WTC11 (cell line): ENCODE measurements around the gene TNFSF11. TPM values are rescaled to one million over a fixed set of nuclear protein-coding genes. Genes with fewer than 3 reads are reported as not detected.

Source experiments
- ATAC-seq: fragments of 200-7000 bp; cut with Tn5 transposase; 2 replicates; pipeline ENCODE4 v1.10.0; 2021; ENCODE audit warnings: mild to moderate bottlenecking, moderate library complexity
- CTCF ChIA-PET: fragments of 300-600 bp; sonication (Branson Sonifier 250); formaldehyde crosslinking; loops from one replicate; lab custom pipeline; 2021; ENCODE audit warnings: antibody characterized with exemption; lab: Charles Lee
- POLR2A ChIA-PET: fragments of 350-600 bp; sonication (Branson Sonifier 250); formaldehyde crosslinking; loops from one replicate; lab custom pipeline; 2021; ENCODE audit warnings: antibody characterized with exemption; lab: Charles Lee
- DNase-seq: peaks from one replicate; pipeline ENCODE4 v3.0.0; 2021; ENCODE audit warnings: low spot score
- H3K27ac Mint-ChIP-seq: 2 replicates; pipeline ENCODE4 v1.8.0; 2021; ENCODE audit warnings: mixed read lengths
- H3K27me3 Mint-ChIP-seq: 2 replicates; pipeline ENCODE4 v1.8.0; 2021; ENCODE audit warnings: low read depth, mild to moderate bottlenecking, moderate library complexity, mixed read lengths
- H3K36me3 Mint-ChIP-seq: 2 replicates; pipeline ENCODE4 v1.8.0; 2021; ENCODE audit warnings: mixed read lengths
- H3K4me1 Mint-ChIP-seq: 2 replicates; pipeline ENCODE4 v1.8.0; 2022; ENCODE audit warnings: mixed read lengths
- H3K4me3 Mint-ChIP-seq: 2 replicates; pipeline ENCODE4 v1.8.0; 2021; ENCODE audit warnings: mild to moderate bottlenecking, moderate library complexity, mixed read lengths
- H3K9me3 Mint-ChIP-seq: 2 replicates; pipeline ENCODE4 v1.8.0; 2021; ENCODE audit warnings: mixed read lengths
- AR ChIP-seq: fragments of 250-450 bp; sonication (Bioruptor Pico); IDR thresholded peaks from 2 replicates; pipeline ENCODE4 v1.9.0; 2021; ENCODE audit warnings: mild to moderate bottlenecking
- ATF1 ChIP-seq: sonication (generic); formaldehyde crosslinking; IDR thresholded peaks from 2 replicates; pipeline ENCODE4 v1.8.1; 2023; ENCODE audit warnings: mild to moderate bottlenecking, moderate library complexity, missing genetic modification reagents
- CBFB ChIP-seq: sonication (generic); formaldehyde crosslinking; IDR thresholded peaks from 2 replicates; pipeline ENCODE4 v1.8.1; 2022; ENCODE audit warnings: mild to moderate bottlenecking, low read depth, missing genetic modification reagents
- CREM ChIP-seq: sonication (generic); formaldehyde crosslinking; IDR thresholded peaks from 2 replicates; pipeline ENCODE4 v1.8.1; 2022; ENCODE audit warnings: mild to moderate bottlenecking, missing genetic modification reagents, moderate library complexity
- HMGXB4 ChIP-seq: sonication (generic); formaldehyde crosslinking; IDR thresholded peaks from 2 replicates; pipeline ENCODE4 v1.8.1; 2023; ENCODE audit warnings: mild to moderate bottlenecking, moderate library complexity, missing genetic modification reagents
- MAX ChIP-seq: sonication (generic); formaldehyde crosslinking; IDR thresholded peaks from 2 replicates; pipeline ENCODE4 v1.8.0; 2022; ENCODE audit warnings: mild to moderate bottlenecking, missing genetic modification reagents
- NR1H2 ChIP-seq: sonication (generic); formaldehyde crosslinking; IDR thresholded peaks from 2 replicates; pipeline ENCODE4 v1.9.0; 2021; ENCODE audit warnings: mild to moderate bottlenecking, moderate library complexity, missing genetic modification reagents
- SMAD3 ChIP-seq: sonication (generic); formaldehyde crosslinking; IDR thresholded peaks from 2 replicates; pipeline ENCODE4 v1.8.0; 2022; ENCODE audit warnings: missing genetic modification reagents, mild to moderate bottlenecking, borderline replicate concordance
- SP1 ChIP-seq: sonication (generic); formaldehyde crosslinking; conservative IDR thresholded peaks from 2 replicates; pipeline ENCODE4 v1.8.1; 2022; ENCODE audit warnings: missing genetic modification reagents
- TP53 ChIP-seq: sonication (generic); formaldehyde crosslinking; IDR thresholded peaks from 2 replicates; pipeline ENCODE4 v1.8.1; 2023; ENCODE audit warnings: mild to moderate bottlenecking, missing genetic modification reagents
- ZBTB21 ChIP-seq: sonication (generic); formaldehyde crosslinking; IDR thresholded peaks from 2 replicates; pipeline ENCODE4 v1.8.1; 2023; ENCODE audit warnings: mild to moderate bottlenecking, missing genetic modification reagents, borderline replicate concordance
- ZNF121 ChIP-seq: sonication (generic); formaldehyde crosslinking; IDR thresholded peaks from 2 replicates; pipeline ENCODE4 v1.8.0; 2023; ENCODE audit warnings: missing genetic modification reagents
- ZNF232 ChIP-seq: sonication (generic); formaldehyde crosslinking; IDR thresholded peaks from 2 replicates; pipeline ENCODE4 v1.8.0; 2022; ENCODE audit warnings: mild to moderate bottlenecking, missing genetic modification reagents
- ZNF263 ChIP-seq: sonication (generic); formaldehyde crosslinking; IDR thresholded peaks from 2 replicates; pipeline ENCODE4 v1.8.1; 2022; ENCODE audit warnings: low read depth, mild to moderate bottlenecking, moderate library complexity, missing genetic modification reagents
- ZNF317 ChIP-seq: sonication (generic); formaldehyde crosslinking; IDR thresholded peaks from 2 replicates; pipeline ENCODE4 v1.8.1; 2023; ENCODE audit warnings: low read depth, mild to moderate bottlenecking, moderate library complexity, missing genetic modification reagents, borderline replicate concordance
- ZNF396 ChIP-seq: fragments of 250-450 bp; sonication (Bioruptor Pico); IDR thresholded peaks from 2 replicates; pipeline ENCODE4 v1.8.0; 2021; ENCODE audit warnings: mild to moderate bottlenecking, moderate library complexity, borderline replicate concordance
- ZNF416 ChIP-seq: fragments of 250-450 bp; sonication (Bioruptor Pico); IDR thresholded peaks from 2 replicates; pipeline ENCODE4 v1.9.0; 2021; ENCODE audit warnings: mild to moderate bottlenecking, inconsistent platforms
- ZNF423 ChIP-seq: fragments of 250-450 bp; sonication (Bioruptor Pico); IDR thresholded peaks from 2 replicates; pipeline ENCODE4 v2.1.2; 2022; ENCODE audit warnings: mild to moderate bottlenecking, moderate library complexity
- total RNA-seq: library from RNA; stranded (reverse); gene quantifications from 3 replicates; pipeline ENCODE4 v1.2.3, GENCODE V29; 2021
- TF ChIP-seq, protein P1 (sequence below): sonication (generic); formaldehyde crosslinking; conservative IDR thresholded peaks from 2 replicates; pipeline ENCODE4 v1.8.1; 2022; ENCODE audit warnings: mild to moderate bottlenecking, missing genetic modification reagents
- TF ChIP-seq, protein P2 (sequence below): sonication (generic); formaldehyde crosslinking; conservative IDR thresholded peaks from 2 replicates; pipeline ENCODE4 v1.8.1; 2023; ENCODE audit warnings: mild to moderate bottlenecking, low read depth, missing genetic modification reagents, moderate library complexity
- TF ChIP-seq, protein P3 (sequence below): fragments of 250-450 bp; sonication (Bioruptor Pico); IDR thresholded peaks from 2 replicates; pipeline ENCODE4 v2.1.2; 2022; ENCODE audit warnings: mild to moderate bottlenecking, moderate library complexity
- TF ChIP-seq, protein P4 (sequence below): sonication (generic); formaldehyde crosslinking; IDR thresholded peaks from 2 replicates; pipeline ENCODE4 v1.8.1; 2023; ENCODE audit warnings: mild to moderate bottlenecking, missing genetic modification reagents

TNFSF11 gene
- total RNA-seq, 1 experiment from 2014 or later: 6.1 TPM

GRCh38 chr13:42623916-42624315 is 50.0 kb downstream of the TNFSF11 start (continued):
- TF ChIP-seq, protein P1, sequence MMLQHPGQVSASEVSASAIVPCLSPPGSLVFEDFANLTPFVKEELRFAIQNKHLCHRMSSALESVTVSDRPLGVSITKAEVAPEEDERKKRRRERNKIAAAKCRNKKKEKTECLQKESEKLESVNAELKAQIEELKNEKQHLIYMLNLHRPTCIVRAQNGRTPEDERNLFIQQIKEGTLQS (CRISPR knock-in tag): no peak
- TF ChIP-seq ZNF121 (CRISPR knock-in tag): no peak
- TF ChIP-seq ZNF416 (CRISPR knock-in tag): no peak
- TF ChIP-seq CREM: no peak

DNA sequence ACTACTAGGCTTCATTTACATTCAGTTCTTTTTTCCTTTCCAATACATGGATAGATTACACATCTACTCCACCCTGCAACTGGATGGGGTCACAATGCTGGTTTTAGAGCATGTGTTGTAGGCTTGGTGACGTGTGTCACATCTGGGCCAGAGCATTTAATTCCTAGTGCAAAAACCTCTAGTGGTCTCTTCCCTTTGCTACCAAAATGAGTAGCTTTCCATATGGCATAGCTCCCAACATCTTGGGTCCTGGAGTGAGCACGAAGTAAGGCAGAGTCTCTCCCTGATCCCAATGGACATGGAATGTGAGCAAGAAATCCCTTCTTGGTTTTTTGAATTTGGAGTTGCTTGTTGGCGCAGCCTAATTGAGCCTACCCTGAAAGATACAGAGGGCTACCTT is 51.7 kb downstream of the TNFSF11 start:
- Mint-ChIP-seq H3K27ac (no peak overlapping the region), H3K4me1 (no peaks in the 10 kb centered on the region), H3K36me3 (no peaks in the 10 kb centered on the region), H3K4me3 (no peak overlapping the region), H3K27me3 (no peaks in the 10 kb centered on the region), H3K9me3 (no peaks in the 10 kb centered on the region)
- ChIA-PET POLR2A (no interaction called here), CTCF (no interaction called here)
- TF ChIP-seq ZNF423 (no peak), ATF1 (CRISPR knock-in tag) (no peak), SP1 (CRISPR knock-in tag) (no peak), SMAD3 (CRISPR knock-in tag) (no peak), HMGXB4 (CRISPR knock-in tag) (no peak), AR (CRISPR knock-in tag) (no peak), ZNF416 (CRISPR knock-in tag) (no peak), NR1H2 (no peak), ZNF121 (CRISPR knock-in tag) (no peak), TP53 (no peak), CBFB (CRISPR knock-in tag) (no peak), ZNF396 (CRISPR knock-in tag) (no peak), ZNF317 (no peak), ZNF263 (CRISPR knock-in tag) (no peak), MAX (CRISPR knock-in tag) (no peak), ZBTB21 (no peak), ZNF232 (CRISPR knock-in tag) (no peak)
- TF ChIP-seq, protein P2, sequence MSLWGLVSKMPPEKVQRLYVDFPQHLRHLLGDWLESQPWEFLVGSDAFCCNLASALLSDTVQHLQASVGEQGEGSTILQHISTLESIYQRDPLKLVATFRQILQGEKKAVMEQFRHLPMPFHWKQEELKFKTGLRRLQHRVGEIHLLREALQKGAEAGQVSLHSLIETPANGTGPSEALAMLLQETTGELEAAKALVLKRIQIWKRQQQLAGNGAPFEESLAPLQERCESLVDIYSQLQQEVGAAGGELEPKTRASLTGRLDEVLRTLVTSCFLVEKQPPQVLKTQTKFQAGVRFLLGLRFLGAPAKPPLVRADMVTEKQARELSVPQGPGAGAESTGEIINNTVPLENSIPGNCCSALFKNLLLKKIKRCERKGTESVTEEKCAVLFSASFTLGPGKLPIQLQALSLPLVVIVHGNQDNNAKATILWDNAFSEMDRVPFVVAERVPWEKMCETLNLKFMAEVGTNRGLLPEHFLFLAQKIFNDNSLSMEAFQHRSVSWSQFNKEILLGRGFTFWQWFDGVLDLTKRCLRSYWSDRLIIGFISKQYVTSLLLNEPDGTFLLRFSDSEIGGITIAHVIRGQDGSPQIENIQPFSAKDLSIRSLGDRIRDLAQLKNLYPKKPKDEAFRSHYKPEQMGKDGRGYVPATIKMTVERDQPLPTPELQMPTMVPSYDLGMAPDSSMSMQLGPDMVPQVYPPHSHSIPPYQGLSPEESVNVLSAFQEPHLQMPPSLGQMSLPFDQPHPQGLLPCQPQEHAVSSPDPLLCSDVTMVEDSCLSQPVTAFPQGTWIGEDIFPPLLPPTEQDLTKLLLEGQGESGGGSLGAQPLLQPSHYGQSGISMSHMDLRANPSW (CRISPR knock-in tag): no peak
- TF ChIP-seq, protein P3, sequence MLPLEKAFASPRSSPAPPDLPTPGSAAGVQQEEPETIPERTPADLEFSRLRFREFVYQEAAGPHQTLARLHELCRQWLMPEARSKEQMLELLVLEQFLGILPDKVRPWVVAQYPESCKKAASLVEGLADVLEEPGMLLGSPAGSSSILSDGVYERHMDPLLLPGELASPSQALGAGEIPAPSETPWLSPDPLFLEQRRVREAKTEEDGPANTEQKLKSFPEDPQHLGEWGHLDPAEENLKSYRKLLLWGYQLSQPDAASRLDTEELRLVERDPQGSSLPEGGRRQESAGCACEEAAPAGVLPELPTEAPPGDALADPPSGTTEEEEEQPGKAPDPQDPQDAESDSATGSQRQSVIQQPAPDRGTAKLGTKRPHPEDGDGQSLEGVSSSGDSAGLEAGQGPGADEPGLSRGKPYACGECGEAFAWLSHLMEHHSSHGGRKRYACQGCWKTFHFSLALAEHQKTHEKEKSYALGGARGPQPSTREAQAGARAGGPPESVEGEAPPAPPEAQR (CRISPR knock-in tag): no peak
- TF ChIP-seq, protein P4, sequence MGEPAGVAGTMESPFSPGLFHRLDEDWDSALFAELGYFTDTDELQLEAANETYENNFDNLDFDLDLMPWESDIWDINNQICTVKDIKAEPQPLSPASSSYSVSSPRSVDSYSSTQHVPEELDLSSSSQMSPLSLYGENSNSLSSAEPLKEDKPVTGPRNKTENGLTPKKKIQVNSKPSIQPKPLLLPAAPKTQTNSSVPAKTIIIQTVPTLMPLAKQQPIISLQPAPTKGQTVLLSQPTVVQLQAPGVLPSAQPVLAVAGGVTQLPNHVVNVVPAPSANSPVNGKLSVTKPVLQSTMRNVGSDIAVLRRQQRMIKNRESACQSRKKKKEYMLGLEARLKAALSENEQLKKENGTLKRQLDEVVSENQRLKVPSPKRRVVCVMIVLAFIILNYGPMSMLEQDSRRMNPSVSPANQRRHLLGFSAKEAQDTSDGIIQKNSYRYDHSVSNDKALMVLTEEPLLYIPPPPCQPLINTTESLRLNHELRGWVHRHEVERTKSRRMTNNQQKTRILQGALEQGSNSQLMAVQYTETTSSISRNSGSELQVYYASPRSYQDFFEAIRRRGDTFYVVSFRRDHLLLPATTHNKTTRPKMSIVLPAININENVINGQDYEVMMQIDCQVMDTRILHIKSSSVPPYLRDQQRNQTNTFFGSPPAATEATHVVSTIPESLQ: no peak
- no peak for ATAC-seq
- DNase-seq: no peak
